Fibroblast of skin of scalp (primary cell): Measurements from ENCODE around the gene OR52B6.
A peak's percentile ranks its signal among the peaks of the same experiment; 100 is the strongest.

Source experiments
- DNase-seq: peaks from one replicate; pipeline ENCODE4 v3.0.0-alpha.2; 2013

The OR52B6 gene

GRCh38 chr11:5596607-5597201 is 16.0 kb downstream of the OR52B6 start, which contains the start of gene TRIM6:
Gene TRIM6 (plus strand): TSS chr11:5596637. CDS start chr11:5596898, 261 bp downstream.
- DNase-seq: peak; percentile 48

GRCh38 chr11:5597953-5598352 is 17.3 kb downstream of the OR52B6 start:
- DNase-seq: no peak

GRCh38 chr11:5600374-5600851 is 19.7 kb downstream of the OR52B6 start:
- DNase-seq: peak; percentile 80

- peak; percentile 43 for DNase-seq
Observed at GRCh38 chr11:5602791-5603190, 22.1 kb downstream of the OR52B6 start.

GRCh38 chr11:5603326-5603725 is 22.6 kb downstream of the OR52B6 start:
- no peak for DNase-seq

- DNase-seq: no peak
Observed at GRCh38 chr11:5604896-5605295, 24.2 kb downstream of the OR52B6 start.

GRCh38 chr11:5605849-5606248 is 25.2 kb downstream of the OR52B6 start:
- DNase-seq: peak; percentile 67

- DNase-seq: no peak
Observed at GRCh38 chr11:5608808-5609207, 28.1 kb downstream of the OR52B6 start.

GRCh38 chr11:5610446-5610845 is 29.8 kb downstream of the OR52B6 start:
- no peak for DNase-seq

- no peak for DNase-seq
Observed at GRCh38 chr11:5611627-5612026, 30.9 kb downstream of the OR52B6 start.

GRCh38 chr11:5618807-5619206 is 38.1 kb downstream of the OR52B6 start:
- peak; percentile 60 for DNase-seq

- DNase-seq: peak; percentile 72
Observed at GRCh38 chr11:5620651-5621521, 40.2 kb downstream of the OR52B6 start.

- no peak for DNase-seq
Observed at GRCh38 chr11:5621580-5621979, 40.9 kb downstream of the OR52B6 start.

GRCh38 chr11:5622802-5623201 is 42.1 kb downstream of the OR52B6 start:
- DNase-seq: no peak

GRCh38 chr11:5624489-5625279 is 44.0 kb downstream of the OR52B6 start, which contains the start of gene TRIM34:
Gene TRIM34 (plus strand): TSS chr11:5625001. CDS start chr11:5632332, 7,331 bp downstream.
- DNase-seq: peak; percentile 60

- no peak for DNase-seq
Observed at GRCh38 chr11:5625281-5625680, 44.6 kb downstream of the OR52B6 start.

GRCh38 chr11:5626196-5626595 is 45.5 kb downstream of the OR52B6 start:
- peak; percentile 55 for DNase-seq

GRCh38 chr11:5631417-5631816 is 50.7 kb downstream of the OR52B6 start:
- no peak for DNase-seq
